ENCODE data around the gene DSTN.

DSTN gene

DNA sequence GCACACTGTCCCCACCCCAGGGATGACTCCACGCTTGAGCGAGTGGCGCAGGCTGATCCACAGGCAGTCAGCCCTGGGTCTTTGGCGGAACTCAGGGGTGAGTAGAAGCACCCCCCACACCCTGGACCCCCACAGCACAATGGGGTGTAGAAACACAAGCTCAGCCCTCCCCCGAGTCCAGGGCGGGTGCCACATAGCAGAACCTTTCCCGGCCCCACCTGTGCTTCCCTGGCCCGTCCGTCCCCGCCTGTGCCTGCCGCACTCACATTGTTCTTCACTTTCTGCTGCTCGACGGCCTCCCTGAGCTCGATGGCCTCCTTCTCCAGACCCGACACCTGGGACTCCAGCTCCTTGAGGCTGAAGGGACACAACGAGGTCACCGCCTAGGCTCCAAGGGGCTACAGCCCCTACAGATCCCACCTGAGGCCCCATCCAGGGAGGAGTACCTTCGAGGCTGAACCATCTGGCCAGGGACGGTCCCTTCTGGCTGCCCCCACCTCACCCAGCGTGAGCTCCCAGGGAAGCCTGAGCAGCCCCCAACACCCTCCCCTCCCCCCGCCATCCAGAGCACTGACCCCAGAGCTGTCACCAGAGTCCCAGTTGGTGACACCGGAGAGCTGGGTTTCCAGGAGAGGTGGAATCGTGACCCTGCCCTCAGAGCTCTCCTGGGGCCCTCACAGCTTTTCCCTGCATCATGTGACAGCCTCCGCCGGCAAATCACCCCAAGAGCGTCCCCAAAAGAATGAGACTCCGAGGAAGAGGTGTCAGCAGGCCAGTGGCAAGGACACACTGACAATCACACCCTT, 55.6 kb downstream of the DSTN start:
- DNase-seq = no peak

DNA sequence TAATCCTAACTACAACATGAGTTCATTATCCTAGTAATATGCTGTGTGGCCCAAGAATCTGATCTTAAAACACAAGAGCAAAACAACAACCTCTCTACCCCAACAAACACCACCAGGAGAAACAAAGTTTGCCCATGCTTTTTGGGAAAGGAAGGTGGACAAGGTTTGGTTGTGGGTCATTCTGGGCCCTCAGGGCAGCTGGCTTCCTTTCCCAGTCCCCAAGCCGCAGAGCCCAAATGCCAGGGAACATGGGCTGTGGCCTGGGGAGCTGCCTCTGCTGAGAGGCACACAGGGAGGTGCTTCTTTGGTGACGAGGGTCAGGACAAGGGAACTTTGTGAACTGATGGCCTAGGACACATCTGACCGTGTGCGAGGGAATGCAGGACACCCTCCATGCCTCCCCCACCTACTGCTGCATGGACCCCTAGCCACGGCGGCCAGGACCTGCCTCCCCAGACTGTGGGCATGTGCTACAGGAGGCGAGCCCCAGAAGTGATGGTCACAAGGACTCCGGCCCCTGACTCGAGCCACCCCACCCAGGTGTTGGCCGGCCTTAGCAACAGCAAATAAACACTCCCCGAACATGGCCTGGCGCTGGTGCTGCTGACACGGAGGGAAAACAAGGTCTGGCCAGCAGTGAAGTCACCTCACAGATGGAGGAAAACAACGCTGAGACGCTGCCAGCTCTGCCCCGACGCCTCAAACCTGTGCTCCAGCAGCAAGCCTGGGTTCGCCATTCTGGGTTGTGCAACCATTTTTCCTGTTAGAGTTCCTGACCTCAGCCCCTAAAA, 56.5 kb downstream of the DSTN start:
- no peak for DNase-seq

DNA sequence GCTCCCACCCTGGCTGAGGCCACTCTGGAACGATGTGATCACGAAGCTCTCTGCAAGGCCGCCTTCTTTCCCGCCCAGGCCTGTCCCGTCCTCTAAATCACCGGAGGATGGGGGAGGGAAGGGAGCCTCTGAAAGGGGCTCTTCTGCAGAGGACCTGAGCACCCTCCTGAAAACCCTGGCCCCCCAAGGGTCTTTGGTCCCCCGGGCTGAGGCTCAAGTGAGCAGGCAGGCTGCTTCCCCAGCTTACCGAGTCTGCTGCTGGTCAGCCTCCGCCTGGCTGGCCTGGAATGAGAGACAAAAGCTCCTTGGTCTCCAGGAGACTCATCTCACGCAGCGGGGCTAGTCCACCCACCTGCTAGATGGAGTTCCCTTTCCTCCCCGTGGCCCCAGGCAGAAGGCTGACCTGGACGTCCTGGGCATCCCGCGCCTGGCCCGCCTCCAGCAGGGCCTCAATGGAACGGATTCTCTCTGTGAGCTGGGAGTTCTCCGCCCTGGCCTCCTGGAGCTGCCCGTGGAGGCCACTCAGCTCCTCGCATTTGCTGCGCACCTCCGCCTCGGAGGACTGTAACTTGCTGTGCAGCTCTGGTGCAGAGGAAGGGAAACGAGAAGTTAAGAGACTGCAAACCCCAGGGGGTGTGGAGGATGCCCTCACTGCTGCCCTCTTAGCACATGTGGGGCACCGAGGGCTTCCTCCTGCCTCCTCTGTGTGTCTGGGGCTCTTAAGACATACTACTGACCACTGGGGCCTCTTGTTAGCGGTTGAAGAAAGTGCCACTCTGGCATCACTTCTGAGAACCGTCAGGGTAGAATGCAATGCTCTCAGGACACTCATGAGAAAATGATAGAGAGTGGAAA, 57.5 kb downstream of the DSTN start:
- DNase-seq = no peak

DNA sequence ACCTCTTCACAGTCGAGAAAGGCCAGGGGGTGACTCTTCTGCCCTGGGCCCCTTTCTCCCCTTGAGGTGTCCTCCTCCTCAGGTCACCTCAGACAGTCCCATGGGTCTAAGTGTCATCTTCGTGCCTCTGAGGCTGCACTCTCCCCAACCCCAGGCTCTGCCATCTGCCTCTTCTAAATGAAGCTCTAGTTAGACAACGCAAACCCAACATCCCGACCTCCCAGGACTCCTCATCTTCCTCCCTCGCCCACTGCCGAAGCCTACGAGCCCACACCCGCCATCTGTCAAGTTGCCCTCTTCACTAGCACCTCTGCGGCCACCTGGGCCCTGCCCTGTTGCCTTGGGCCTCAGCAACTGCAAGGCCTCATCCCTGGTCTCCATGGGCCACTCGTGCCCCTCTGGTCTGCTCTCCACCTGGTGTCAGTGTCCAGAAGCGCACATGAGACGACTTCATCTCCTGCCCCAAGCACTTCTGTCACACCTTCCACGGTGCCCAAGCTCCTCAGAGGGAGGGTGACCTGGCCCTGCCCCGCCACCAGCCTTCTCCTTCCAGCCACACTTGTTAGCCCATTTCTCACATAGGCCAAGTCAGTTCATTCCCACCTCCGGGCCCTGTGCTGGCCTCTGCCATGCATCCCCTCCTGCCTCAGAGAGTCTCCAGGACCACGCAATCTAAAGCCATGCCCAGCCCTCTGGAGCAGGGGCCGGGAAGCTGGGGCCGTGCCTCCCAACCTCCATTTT, 58.4 kb downstream of the DSTN start:
- no peak for DNase-seq

DNA sequence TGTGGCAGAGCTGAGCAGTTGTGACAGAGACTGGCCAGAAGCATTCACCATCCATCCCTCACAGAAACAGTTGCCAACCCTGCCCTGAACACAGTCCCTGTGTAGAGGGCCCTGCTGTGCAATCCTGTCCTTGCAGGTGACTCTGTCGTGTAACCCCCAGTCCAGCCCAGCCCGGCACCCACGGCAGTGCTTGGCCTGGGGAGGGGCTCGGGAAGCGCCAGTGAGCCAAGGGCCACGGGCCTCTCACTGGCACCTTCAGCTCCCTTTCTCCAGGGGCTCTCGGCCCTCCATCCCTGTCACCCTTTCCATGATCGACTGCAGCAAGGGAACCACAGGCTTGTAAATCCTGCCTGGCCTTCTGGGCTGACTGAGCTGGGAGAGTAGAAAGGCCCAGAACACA, 59.1 kb downstream of the DSTN start:
- DNase-seq = no peak

DNA sequence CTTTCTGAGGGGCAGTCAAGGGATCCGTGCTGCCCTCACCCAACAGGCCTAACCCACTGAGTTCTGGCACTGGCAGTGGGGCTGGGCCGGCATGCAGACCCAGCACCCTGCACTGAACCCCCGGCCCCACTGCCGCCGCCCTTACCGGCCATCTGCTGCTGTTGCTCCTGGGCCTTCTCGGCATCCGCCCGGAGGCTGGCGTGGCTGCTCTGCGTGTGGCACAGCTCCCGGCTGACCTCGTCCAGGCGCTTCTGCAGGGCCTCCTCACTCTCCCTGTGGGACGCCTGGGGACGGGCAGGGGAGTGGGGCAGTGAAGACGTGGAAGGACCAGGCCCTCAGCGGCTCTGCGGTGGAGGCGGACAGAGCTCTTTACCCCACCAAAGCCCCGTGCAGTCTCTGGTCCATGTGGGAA, 59.8 kb downstream of the DSTN start:
- DNase-seq = no peak

DNA sequence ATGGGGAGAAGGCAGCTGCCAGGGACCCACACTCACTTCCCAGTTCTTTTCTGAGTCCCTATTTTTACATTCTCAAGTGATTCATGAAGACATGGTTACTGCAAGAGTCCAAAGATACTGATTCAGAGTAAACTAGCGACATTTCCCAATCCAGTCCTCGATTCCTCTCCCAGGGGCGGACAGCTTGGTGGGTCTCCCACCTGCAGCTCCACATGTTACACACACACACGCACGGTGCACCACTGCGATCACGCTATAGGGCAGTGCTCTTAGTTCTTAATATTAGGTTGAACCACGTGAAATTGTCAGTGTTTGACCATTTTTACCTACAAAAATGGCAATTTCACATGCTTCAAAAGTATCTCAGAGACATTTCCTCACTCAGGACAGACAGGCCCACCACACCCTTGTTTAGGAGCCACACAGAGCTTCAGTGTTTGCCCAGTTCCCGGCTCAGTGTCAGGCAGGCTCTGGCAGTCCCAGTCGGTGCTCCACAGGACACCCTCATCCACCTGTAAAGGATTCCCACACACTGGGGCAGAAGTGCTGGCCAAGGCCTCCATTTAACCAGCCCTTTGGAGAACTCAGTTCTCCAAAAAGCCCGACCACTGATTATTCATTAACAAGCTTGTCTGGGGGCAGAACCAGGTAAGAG, 60.4 kb downstream of the DSTN start:
- DNase-seq = no peak

DNA sequence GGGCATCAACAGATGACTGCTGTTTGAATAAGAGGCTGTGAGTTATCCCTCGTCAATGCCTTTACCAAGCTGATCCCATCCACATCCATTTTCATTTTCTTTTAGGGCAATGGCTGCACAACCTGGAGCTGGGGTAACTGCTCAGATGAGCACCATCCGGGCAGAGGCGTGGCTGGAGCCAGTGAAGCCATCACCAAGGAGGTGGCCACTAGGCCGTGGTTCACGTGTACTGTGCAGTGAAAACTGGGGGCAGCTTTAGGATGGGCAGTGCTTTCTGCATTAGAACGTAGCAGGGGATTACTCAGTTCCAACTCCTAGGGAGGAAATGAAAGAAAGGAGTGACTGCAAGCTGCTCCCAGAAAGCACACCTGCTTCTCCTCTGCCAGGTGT, 60.9 kb downstream of the DSTN start:
- no peak for DNase-seq

DNA sequence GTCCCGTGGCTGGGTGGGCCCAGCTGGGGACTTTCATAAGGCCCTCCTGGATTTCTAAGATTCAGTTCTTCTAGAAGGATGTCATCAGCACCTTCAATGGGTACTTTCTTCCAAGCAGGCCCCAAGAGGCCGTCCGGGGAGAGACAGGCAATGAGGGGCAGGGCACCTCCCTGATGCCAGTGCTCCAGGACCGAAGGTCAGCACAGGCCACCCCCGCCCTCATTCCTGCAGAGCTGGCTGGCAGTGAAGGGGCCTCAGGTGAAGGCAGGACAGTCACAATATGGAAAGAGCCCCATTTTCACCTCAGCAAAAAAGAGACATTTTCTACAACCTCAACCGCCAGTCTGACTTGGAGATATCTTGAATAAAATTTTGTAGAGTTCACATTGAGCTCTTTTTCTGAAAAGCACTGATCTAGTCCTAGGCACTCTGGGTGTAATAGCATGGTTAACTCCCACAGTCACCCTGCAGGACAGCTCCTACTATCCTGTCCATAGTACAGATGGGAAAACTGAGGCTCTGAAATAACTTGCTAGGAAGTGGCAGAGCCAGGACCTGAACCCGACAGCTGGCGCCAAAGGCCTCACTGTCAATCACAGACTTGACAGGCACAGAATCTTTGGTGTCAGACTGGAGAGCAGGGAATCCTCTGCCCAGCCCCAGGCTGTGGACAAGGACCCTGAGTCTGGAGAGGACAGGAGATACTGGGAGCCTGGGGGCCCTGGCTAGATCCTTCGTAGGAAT, 61.9 kb downstream of the DSTN start:
- no peak for DNase-seq

DNA sequence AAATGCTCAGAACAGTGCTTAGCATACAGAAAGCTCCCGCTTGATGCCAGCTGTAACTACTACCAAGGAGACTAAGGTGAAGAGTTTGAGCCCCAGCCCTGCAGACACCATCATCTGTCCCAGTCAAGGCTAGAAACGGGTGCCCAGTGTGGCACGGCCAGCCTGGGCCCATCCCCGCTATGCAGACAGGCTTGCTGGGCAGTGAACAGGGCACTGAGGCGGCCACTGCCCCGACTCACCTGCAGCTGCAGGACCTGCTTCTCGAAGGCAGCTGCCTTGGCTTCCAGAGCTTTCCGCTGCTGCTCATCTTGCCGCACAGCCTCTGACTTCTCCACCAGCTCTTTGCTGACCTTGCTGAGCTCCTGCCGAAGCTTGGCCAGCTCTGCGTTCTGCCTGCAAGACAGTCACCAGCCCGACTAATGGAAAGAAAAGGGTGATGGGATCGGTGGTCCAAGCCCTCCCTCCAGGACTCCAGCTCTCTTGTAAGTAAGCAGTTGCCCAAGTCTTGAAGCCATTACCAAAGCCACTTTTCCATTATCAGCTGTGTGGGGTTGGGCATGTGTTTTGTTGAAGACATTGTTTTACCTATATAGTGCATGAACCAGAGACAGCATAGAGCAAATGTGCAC, 63.5 kb downstream of the DSTN start:
- no peak for DNase-seq

DNA sequence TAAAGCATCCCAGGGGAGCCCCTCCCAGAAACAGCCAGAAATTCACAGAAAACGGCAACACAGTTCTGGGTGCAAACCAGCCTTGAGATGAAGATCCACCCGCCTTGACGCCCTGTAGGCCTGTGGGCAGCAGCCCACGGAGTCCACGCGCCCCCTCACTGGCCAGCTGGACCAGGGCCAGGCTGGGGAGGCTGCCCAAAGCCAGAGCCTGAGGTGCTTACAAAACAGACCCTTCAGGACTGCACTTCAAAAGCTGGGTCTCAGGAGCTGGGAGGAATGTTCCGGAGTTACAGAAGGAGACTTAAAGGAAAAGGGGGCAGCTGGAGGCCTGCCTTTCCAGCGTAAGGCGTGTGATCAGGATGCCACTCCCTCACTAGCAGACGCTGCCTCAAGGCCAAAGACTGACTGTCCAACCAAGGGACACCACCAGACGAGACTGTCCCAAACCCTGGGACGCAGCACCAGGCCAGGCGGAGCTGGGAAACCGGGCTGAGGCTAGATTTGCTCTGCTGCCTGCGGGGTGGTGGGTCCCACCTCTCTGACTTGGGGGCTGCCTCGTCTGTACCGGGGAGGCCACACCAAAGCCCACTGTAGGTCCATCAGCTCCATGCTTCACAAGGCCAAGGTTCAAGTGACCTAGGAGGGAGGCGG, 64.1 kb downstream of the DSTN start:
- DNase-seq = no peak

DNA sequence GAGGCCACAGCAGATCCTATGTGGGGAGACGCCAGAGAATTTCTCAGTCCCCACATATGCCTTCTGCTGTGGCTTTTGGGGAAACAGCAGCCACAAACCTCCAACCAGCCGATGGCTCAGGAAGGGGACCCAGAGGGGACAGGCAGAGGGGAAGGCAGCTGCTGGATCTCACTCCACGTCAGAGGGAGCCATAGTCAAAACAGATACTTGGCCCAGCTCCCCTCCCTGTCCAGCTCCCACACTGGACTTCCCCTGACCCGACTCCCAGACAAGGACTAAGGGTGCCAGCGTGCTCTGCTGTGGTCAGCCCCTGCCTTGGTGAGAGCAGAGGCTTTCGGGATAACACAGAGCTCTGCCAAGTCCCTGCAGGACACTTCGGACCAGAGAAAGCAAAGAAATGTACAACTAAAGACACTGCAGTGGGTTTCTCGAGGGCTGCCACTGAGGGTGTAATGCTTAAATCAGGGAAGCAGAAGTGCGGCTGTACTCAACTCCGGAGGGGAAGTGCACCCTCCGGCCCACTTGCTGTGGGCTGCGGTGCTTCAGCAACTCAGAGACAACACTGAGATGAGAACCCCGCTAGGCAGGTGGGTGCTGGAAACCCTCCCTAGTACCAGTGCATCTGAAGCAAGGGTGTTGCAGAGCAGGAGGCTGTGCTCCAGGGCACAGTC, 64.9 kb downstream of the DSTN start:
- DNase-seq = no peak

DNA sequence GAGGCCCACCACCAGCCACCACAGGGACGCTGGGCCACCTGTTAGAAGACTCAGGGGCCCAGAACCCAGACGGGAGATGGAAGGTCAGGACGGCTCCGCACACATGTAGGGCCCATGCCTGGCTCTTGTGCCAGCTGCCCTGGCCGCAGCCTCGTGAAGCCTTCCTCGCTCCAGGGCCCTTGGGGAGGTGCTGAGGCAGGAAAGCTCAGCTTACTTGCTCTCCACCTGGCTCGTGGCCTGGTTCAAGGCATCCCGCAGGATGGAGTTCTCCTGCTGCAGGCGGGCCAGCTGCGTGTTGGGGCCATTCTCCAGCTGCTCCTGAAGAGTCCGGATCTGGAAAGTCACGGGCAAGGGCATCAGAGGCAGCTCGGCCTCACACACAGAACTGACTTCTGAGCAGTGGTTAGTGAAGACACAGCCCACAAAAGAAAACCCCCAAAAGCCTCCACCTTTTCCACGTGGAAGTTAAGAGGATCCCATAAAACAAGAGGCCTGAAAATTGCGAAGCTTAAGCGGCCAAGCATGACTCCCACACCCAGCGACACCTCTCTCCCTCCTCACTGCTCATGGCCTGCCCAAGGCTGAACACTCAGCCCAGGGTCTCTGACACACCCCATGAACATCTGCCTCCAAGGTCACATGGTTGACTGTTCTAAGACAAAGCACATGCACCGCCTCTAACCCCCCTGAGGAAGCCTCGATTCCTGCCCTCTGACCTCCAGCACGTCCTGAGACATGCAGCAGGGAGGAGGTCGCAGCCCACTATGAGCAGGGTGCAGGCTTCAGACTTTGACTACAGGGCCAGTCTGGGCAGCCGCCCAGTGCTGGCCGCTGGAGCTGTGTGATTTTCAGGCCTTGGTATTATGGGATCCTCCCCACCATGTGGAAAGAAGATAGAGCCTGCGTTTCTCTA, 65.7 kb downstream of the DSTN start:
- no peak for DNase-seq

DNA sequence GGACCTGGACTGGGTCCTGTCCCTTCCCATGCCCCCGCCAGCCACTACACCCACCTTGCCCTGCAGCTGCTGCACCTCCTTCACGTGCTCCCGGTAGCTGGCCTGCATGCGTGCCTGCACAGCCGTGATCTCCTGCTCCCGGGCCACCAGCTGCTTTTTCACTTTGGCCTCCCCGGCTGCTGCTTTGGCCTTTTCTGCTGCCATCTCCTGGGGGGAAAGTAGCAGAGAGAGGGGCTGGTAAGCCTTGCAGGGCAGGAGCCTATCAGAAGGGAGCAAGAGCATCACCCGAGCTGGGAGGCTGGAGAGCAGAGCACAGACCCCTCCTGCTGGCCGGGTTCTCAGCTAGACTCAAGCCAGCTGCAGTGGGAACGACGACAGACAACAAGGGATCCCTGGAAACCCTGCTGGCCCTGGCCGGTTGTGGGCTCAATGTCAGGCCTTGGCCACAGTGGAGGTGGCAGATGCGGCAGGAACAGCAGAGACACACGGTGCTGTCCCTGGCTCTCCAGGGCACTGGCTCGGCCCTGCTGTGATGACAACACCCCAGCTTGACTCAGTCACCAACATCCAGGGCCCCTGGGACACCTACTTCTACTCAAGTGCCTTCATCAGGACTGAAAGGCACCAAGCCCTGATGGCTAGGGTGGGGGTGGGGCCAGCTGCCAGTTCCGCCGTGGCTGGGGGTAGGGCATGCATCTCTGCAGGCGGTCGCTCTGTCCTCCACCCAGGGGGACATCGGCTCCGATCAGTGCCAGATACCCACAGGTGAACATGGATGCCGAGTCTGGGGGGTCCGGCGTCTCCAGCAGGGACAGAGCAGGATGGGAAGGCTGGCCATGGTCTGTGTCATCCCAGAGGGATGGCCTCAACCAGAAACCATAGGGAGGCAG, 66.9 kb downstream of the DSTN start:
- DNase-seq = no peak

DNA sequence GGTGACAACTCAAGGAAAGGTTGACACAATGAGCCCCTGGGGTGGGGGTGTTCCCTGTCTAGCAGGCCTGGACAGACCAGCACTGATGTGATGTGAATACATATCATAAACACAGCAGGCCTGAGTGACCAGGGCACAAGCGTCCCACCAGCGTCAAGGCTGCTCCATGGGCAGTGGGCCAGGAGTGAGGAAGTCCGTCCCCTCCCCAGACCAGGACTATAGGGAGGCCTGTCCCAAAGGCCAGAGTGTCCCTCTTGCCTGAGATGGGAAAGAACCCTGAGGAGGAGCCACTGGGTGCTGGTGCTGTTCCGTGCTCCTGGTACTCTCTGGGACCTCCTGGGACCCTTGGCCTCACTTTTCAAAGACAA, 67.5 kb downstream of the DSTN start:
- no peak for DNase-seq

DNA sequence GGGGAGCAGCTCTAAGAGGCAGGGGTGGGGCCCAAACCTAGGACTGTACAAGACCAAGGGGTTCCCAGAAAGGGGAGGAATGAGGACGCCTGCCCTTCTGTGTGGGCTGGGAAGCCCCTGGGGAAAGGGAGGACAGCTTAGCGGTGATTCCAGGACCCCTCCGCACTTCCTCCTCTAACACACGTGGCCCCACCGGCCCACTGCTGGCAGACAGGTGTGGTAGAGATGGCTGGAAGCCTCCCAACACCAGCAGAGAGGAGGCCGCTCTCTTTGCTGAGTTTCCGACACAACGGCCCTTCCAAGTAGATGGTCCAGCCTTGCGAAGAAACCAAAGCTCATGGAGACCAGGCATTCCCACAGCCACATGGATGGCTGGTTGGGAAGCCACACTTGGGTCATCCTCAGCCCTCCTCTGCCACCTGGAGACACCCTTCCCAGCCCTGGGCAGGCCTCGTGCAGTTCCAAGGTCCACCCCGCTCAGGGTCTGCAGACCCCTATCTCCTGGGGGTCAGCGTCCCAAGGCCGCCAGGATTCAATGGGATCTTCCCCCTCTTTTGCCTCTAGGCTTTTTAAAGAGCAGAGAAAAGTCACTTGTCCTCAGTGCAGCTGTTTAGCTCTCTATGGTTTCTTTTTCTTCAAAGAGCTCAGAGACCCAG, 68.2 kb downstream of the DSTN start:
- no peak for DNase-seq

DNA sequence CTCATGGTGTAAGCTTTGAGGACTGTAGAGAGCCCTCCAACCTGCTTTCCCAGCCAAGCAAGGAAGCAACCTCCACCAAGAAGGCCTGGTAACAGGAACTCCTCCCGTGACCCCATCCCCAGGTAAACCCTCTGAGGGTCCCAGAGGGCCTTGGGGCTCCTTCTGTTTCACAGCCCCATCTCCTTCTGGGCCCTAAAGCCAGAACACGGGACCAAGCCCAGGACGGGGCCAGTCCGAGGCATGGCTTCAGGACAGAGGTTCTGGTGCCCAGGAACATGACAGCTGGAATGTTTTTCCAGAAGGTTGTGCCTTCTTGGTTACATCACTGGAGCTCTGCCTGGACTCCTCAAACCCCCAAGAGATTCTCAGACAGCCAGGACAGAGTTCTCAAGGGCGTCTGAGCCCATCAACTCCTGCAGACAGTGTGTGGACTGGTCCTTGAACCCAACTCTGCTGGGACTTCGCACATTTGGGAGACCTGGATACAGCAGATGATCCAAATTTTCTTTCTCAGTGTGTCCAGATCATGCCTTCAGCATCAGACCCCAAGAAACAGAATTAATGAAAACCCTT, 69.0 kb downstream of the DSTN start:
- DNase-seq = no peak
